ENCODE measurements around the gene ECEL1.

The ECEL1 gene

DNA sequence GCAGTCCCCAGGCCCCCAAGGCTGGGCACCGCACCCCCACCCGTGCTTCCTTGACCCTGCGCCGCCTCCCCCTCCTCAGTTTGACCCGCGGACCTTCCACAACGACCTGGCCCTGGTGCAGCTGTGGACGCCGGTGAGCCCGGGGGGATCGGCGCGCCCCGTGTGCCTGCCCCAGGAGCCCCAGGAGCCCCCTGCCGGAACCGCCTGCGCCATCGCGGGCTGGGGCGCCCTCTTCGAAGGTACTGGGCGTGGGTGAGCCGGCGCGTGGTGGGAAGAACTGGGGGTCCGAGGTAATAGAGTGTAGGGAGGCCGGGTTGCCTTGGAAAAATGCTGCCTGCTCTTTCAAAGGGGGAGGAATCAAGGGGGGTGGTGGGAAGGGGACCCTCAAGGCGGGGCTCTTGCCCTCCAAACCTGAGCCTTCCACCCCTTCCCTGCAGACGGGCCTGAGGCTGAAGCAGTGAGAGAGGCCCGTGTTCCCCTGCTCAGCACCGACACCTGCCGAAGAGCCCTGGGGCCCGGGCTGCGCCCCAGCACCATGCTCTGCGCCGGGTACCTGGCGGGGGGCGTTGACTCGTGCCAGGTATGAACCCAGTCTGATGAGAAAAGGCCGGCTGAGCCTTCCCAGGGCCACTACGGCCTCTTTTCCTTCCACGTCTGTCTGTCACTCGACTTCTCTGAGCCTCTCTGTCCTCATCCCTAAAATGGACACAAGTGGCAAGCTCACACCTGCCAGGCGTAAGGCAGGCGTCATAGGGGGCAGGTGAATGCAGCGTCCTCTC is 35.2 kb upstream of the ECEL1 start:
- DNase-seq = no peak

DNA sequence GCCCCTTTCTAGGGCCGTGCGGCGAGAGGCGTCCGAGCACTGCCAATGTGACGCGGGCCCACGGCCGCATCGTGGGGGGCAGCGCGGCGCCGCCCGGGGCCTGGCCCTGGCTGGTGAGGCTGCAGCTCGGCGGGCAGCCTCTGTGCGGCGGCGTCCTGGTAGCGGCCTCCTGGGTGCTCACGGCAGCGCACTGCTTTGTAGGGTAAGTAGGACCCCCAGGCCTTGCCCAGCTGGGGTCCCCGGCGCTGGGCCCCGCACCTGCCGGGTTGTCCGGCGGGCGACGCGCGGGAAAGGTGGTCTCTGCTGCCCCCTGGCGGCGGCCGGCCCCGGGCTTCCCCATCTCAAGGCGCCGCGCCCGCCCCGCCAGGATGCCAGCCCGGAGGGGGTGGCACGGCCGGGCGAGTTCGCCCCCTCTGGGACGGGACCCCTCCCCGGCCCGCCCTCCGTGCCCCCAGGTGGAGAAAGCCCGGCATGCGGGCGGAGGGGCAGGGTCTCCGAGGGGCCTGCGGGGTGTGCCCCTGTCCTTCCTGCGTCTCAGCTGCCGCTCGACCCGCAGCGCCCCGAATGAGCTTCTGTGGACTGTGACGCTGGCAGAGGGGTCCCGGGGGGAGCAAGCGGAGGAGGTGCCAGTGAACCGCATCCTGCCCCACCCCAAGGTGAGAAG is 34.5 kb upstream of the ECEL1 start:
- DNase-seq = peak; percentile 54

DNA sequence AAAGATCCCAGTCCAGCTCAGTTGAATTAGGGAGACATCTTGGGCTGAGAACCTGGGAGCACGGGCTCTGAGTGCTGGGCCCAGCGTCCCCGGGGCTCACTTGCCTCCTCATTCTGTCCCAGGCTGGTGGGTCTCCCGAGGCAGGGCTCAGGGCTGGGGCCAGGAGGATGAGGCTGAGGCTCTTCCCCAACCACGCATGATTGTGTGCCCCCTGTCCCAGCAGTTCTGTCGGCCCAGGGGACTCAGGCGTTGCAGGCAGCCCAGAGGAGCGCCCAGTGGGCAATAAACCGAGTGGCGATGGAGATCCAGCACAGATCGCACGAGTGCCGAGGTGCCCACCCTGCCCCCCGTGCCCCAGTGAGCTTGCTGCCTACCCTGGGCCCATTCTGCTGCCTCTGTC is 33.5 kb upstream of the ECEL1 start:
- DNase-seq = no peak

DNA sequence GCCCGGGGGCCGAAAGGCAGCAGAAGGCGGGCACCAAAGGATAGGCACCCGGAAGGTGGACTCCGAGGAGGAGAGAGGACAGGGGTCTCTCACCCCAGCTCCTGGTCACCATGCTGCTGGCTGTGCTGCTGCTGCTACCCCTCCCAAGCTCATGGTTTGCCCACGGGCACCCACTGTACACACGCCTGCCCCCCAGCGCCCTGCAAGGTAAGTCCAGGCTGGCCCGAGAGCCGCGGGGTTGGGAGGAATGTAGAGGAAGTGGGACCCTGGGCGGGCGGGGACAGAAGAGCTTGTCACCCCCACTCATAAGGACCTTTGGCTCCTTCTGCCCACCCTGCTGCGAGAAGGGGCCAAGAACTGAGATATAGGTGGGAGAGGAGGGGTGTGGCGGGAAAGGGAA is 32.9 kb upstream of the ECEL1 start:
- DNase-seq = no peak

DNA sequence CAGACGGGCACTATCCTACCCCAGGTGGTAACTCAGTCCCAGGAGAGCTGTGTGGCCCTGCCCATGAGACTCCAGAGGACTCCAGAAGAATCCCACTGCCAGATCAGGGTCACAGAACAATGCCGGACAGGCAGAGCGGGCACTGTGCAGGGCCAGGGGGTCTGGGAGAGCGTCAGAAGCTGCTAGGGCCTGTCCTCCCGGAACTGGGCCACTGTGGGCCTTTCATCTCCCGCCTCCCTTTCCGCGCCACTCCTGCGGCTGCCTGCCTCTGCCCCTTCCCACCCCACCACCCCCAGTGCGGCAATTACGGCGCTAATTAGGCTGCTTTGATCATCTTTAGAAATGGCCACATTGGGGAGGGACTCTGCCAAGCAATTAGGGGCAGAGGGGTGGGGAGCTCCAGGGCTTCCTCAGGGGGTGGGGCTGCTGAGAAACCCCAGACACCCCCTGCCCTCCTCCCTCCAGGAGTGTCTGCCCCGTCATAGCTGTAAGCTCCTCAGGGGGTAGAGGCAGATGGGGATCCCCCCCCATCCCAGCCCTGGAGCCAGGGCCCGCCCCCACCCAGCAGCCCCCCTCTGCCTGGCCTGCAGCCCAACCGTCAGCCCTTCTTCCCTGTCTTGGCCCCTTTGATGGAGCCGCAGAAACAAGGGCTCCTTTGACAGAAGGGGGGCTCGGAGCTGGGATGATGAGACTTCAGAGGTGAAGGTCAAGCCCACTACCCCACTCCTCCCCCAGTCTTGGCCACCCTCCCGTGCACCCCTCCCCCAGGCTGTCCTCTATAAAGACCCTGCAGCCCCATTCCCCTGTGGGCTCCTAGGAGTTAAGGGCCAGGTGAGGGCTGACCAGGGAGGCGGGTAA is 32.2 kb upstream of the ECEL1 start, which contains the start of gene PRSS56:
Gene PRSS56, plus strand, starts transcription at position 808 of the 858 bp plus-strand sequence. CDS start 211 bp downstream, outside the sequence.
- no peak for DNase-seq

DNA sequence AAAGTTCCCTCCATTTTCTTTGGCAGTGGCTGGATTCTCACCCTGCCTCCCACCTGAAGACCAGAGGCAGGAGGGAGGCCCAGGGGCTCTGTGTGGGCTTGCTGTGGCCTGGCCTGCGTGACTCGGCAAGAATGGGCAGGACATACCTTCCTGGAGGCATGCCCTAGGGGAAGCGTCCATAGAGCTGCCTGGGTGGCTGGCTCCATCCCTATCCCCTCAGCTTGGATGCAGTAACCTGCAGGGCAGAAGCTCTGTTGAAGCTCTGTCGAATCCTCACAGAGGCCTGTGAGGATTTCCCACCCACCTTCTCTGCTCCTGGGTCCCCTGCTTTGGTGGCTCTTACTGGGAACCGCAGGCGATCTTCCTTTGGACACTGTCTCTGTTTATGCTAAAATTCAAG is 31.2 kb upstream of the ECEL1 start:
- no peak for DNase-seq

DNA sequence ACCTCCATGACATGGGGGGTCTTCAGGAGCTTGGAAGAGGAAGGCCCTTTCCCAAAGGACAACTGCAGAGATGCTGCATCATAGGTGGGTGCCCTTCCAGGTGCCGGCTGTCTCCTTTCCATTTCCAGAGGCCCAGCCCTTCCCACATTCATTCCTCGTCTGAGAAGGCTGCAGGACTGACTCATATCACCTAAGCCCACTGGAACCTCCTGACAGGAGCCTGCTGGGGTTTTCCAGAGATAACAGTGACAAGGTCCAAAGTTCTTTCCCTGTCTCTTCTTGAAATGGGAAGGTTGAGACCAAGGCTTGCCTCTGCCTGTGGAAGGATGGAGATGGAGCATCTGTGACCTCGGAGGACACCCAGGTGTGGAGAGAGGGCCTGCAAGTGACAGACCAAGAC is 28.9 kb upstream of the ECEL1 start:
- no peak for DNase-seq

DNA sequence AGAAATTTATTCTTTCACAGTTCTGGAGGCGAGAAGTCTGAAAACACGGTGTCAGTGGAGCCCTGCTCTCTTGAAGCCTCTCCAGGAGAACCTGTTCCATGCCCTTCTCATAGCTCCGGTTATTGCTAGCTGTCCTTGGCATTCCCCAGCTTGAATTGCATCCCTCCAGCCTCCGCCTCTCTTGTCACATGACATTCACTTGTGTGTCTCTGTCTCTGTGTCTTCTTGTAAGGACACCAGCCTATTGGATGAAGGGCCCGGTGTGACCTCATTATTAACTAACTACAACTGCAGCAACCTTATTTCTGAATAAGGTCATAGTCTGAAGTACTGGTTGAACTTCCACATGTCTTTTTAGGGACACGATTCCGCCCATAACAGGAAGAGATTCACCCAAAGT is 28.0 kb upstream of the ECEL1 start:
- DNase-seq = no peak

DNA sequence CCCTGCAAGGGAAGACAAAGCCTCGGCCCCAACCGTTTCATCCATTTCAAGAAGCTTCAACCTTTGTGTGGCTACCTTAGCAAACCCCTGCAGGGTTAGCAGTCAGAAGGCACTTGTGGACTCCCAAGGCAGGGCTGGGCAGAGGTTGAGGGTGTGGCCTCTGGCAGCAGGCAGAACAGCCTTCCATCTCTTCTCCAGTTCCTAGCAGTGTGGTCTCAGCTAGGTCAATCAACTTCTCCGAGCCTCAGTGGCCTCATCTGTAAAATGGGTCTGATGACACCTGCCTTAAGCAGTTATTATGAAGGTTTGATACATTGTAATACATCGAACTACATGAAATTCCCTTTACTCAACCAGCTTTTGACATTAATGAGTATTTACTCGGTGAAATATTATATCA is 25.7 kb upstream of the ECEL1 start:
- DNase-seq = no peak

DNA sequence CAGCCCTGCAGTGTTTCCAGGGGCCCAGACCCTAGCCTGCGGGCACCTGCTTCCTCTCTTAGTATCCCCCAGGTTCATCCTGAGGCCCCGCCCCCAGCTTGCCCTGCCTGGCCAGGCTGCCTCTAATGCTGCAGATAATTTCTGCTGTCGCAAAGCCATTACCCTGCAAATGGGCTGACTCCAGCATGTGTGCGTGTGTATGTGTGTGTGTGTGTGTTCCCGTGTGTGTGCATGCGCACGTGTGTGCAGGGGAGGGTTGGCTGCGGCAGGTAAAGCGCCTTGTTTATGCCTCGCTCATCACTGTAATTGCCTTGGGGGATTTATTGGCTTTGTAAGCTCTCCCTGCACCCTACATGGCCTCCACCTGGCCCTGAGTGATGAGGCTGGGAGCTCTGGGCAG is 25.0 kb upstream of the ECEL1 start:
- no peak for DNase-seq

DNA sequence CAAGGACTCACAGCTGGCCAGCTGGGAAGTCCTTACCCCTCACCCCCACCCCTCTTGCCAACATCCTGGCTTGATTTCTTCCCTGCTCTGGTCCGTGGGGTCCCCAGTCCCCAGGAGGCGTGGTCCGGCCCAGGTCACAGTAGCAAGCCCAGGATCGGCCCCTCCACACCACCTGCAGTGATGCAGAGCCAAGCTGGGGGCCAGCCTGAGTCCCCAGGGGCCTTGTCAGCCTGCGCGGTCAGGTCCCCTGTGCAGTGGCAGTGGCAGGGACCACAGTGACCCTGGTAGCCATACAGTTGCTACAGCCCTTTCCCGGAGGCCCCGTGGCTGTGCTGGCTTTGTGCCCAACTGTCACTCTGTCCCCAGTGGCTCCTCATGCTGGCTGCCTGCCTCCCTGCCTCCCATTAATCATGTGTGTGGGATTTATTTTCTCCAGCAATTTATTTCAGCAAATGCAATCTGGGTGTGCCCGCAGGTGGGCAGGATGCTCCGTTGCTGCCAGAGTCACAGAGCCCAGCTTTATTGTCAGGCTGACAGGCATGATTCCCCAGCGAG is 23.8 kb upstream of the ECEL1 start:
- no peak for DNase-seq

DNA sequence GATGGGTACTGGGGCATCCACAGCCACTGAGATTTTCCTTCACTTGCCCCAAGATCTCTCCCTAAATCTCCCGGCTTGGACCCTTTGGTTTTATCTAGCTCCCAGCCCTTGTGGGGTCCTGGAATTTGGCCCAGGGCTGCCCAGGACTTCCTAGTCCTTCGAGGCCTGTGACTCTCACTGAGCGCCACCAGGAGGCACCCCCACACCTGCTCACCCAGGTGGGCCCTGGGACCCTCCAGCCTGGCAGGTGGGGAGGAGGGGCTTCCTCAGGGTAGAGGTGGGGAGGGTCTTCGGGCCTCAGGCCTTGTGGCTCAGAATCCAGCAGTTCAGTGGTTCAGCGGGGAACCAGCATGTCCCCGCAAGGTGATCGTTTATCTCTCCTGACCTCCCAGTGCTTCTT is 20.6 kb upstream of the ECEL1 start:
- no peak for DNase-seq

DNA sequence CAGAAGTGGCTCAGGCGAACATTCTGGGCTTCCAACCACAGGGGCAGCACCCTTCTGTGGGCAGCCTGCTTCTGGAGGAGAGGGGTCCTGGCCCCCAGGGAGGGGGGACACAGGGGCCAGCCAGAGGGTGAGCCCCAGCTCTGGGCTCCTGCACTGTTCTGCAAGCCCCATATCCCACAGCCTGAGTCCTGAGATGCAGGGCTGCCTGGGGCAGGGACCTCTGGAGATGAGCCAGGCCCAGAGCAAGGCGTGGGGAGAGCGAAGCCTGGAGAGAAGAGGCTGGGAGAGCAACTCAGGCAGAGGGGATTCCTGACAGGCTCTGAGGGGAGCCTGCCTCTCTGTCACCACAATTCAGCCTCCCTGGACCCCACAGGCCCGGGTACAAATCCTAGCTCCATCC is 19.1 kb upstream of the ECEL1 start:
- no peak for DNase-seq

DNA sequence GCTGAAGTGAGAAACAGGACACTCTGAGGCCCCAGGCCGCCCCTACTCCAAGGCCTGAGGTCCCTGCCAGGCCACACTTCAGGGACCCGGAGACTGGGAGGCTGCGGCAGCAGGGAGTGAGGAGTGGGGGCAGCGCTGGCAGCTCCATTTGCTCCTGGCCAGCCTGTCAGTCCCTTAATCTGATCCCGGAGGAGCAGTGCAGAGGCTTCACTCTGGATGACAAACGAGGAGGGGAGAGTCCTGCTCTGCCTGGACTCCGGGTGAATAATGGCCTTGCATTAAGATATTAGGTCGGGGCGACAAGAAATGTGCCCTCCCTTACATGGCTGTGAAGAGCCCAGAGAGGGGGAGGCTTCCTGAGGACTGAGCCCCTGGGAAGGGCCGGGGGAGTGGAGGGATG is 18.2 kb upstream of the ECEL1 start:
- no peak for DNase-seq

DNA sequence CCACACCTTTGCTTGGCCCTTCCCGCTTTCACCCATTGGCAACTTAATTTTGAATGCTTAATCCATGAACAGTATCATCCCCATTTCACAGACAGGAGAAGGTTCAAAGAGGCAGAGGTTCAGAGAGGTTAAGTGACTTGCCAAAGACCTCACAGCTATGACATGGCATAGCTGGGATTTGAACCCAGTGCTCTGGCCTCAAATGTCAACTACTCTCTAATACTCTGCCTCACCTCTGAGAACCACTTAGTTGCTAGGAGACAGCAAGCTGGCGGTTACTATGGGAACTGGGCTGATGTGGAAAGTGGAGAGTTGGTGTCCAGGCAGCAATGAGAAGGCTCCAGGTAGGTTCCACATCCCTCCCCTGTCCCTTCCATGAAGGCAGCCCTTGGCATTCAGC is 16.8 kb upstream of the ECEL1 start:
- no peak for DNase-seq

DNA sequence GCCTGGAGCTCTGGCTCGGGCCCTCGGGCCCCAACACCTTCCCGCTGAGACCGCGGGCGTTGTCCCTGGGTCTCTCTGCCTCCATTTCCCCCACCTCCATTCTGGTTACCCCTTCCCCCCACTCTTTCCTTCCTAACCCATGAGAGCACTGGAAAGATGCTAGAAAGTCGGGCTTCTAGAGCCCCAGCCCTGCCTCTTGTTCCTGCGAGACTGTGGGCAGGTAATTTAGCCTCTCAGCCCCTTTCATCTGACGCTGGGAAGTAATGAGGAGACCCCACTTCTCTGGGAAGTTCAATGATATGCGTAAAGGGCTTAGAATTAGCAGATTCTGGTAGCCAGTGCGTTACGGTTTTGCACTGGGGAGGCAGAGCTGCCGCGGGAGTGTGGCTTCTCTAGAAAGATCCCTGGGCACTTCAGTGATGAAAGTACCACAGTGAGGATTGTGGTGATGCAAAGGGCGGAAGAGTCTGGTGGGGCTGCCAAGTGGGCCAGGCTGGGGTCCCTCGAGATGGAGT is 16.2 kb upstream of the ECEL1 start:
- DNase-seq = no peak

DNA sequence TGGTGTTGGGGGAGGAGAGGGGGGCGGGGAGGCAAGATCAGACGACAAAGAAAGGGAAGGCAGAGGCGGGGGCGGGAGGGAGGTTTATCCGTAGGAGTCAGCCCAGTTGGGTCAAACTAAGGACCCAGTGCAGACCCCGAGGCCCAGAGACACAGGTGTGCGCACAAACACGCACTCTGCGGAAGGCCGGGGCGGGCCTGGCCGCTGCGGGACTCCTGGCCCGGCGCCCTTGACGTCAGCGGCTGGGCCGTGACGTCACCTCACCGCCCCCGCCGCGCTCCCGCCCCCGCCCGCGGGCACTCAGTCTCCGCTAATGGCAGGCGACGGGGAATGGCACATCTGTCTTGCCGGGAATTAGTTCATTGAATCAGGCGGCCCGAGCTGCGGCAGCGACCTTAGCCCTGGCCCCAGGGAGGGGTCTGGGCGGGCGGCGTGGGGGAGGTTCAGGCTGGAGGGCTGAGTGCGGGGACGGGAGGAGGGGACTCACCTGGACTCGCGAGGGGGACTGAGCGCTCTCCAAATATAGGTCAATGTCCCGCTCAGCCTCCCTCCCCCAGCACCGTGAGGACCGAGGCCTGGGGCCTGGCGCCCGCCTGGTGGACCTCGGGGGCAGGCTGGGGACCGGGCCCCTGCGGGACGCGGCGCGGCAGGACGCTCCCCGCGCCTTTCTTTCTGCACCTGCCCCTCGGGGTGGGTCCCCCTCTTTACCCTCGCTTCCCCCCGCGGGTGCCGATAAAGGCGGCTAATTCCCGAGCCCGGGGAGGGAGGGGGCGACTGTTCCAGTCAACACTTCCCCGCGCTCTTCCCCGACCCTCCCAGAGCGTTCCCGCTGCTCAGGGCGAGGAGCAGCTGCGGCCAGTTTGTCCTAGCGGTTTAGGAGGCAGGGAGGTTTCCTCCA is 15.5 kb upstream of the ECEL1 start:
- DNase-seq = no peak

DNA sequence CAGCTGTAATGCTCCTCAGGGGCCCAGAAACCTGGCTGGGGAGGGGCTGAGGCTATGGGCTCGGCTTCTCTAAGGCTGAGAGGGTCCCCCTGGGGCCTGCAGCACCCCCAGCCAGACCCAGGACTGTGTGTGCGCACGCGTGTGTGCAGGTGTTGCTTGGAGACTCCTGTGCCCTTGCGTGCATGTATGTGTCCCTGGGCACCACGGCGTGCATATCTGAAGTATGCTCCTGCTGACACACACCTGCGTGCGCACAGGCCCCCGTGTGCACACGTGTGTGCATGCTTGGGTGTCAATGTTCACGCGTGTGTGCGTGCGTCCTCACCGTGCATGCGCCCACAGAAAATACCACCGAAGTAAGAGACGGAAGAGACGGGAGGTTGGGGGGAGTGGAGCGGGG is 14.9 kb upstream of the ECEL1 start:
- no peak for DNase-seq

DNA sequence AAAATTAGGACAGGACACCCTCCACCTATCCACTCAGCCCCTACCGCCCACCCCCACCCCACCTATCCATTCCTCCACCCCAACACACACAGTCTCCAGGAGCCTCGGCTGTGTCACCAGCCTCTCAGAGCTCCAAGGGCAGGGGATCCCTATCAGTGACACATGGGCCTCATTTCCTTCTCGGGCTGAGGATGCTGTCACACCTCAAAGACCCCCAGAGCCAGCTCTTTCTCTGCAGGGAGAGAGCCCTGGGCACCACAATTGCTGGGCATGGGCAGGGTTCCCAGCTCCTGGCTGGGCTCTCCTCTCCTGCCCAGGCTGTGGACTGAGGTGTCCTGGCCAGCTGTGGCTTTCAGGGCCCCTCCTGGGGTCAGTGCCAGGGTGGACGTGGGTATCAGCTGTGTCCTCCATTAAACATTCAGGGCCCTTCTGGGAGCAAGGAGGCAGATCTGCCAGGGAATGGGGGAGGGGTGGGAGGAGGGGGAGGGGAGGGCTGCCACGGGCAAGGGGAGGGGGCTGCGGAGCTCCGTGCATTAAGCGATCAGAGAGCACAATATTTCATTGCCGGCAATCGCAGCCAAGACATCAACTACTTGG is 14.3 kb upstream of the ECEL1 start:
- DNase-seq = no peak

DNA sequence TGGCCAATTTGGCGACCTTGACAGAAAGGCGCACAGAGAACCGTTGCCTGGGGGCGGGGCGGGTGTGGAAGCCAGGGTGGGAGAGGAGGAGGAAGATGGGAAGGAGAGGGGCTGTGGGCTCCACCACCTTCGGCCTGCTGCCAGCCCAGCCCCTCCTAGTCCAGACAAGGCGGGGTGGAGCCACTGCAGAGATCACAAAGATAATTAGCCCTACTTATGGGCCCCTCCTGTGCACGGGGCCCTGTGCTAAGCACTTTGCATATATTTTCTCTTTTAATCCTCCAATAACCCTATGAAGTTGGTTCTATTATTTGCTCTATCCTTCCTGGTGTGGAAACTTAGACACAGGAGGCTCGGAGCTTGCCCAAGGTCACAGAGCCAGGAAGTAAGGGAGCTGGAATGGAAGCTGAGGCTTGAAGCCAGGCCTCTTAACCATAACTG is 13.7 kb upstream of the ECEL1 start:
- DNase-seq = no peak

DNA sequence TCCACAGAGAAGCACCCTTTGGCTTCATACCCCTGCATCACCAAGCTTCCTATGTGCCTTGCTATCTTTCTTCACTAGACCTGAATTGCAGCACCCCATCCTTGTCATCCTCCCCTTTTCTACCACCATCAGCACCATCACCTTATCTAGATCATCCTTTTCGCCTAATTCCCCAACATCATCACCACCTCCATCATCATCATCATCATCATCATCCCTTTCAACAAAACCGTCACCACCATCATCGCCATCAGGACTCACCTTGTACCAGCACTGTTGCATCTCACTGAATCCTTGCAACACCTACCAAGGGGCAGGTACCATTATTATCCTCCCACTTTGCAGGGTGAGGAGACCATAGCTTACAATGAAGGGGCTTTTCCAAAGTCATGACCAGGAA is 10.8 kb upstream of the ECEL1 start:
- no peak for DNase-seq

DNA sequence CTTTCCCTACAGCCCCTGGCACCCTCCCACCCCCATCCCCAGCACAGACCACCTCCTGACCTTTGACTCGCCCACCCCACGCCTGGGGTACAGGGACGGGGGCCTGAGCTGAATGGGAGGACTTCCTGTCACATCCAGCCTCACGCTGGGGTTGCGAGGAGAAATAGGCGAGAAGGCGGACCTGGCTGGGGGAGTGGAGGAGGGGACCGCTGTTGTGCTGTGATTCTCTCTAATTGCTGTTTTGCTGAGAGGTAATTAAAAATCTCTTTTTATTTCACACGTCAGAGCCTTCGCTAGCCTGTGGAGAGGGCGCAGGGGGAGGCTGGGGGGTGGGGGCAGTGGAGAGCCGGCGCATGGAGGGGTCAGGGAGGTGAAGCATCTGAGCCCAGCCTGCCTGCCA is 9.7 kb upstream of the ECEL1 start:
- DNase-seq = no peak
